ENCODE data around the gene ZNF333. TPM values are rescaled to one million over a fixed set of nuclear protein-coding genes. Genes with fewer than 3 reads are reported as not detected.

ZNF333 gene
- 12.2 and 16.4 TPM in 2 replicates for polyA plus RNA-seq (2011; rRNA removed)
- 14.9 and 16.6 TPM in 2 replicates for polyA minus RNA-seq (2011; rRNA and poly(A)+ RNA removed)

DNA sequence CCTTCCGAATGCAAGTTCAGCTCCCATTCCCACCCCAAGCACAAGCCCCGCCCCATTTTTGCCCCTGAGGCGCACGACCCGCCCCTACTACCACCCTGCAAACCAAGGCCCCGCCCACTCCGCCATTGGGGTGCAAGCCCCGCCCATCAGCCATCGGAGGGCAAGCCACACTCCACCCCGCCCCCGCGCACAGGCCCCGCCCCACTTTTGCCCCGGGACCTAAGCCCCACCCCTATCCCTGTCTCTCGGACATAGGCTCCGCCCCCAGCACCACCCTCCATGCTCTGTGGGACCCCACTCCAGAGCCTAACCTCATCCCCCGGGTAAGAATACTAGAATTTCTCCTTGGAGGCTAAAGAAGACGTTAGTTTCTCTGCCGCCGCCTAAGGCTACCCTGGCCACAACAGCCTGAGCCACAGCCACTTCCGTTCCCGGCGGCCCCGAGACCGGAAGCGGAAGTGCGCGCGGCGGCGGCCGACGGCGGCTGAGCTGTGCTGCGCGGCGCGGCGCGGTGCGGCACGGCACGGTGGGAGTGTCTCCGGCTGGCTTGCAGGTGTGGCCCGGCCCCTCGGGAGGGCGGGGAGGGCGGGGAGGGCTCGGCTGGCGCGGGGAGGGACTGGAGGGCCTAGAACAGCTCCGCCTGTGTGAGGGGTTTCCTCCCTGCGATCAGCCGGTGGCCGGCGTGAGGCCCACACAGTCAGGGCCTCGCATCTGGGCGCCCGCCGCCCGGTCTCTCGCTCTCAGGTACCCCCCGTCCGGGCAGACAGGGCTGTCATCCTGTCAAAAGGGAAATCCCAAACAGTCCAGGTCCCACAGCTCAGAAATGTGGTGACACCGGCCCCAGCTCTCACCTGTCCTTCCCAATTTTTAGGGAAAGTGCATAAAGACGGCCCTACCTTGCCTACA is at the start of gene ZNF333:
ZNF333 (plus strand) TSS at position 451 of the 906 bp plus-strand sequence. CDS start 3,444 bp downstream, outside the sequence.
- peak; percentile 20 for DNase-seq (ENCODE audit: low read depth)
- no peaks in the 10 kb centered on the region for H3K27me3 ChIP-seq (ENCODE audit: control insufficient read depth, insufficient read depth, low read length)
- H3K36me3 ChIP-seq (ENCODE audit: control insufficient read depth, insufficient read depth, low read length): peaks cover 3% of the 10 kb centered on the region
- H3K4me3 ChIP-seq (ENCODE audit: low read depth, low read length): peak within 1 kb of the TSS; percentile 66
- TF ChIP-seq, protein P1, sequence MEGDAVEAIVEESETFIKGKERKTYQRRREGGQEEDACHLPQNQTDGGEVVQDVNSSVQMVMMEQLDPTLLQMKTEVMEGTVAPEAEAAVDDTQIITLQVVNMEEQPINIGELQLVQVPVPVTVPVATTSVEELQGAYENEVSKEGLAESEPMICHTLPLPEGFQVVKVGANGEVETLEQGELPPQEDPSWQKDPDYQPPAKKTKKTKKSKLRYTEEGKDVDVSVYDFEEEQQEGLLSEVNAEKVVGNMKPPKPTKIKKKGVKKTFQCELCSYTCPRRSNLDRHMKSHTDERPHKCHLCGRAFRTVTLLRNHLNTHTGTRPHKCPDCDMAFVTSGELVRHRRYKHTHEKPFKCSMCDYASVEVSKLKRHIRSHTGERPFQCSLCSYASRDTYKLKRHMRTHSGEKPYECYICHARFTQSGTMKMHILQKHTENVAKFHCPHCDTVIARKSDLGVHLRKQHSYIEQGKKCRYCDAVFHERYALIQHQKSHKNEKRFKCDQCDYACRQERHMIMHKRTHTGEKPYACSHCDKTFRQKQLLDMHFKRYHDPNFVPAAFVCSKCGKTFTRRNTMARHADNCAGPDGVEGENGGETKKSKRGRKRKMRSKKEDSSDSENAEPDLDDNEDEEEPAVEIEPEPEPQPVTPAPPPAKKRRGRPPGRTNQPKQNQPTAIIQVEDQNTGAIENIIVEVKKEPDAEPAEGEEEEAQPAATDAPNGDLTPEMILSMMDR (IDR thresholded peaks at IDR 0.05; ENCODE audit: insufficient read depth, low read depth, low read length): no peak
- CTCF ChIA-PET: interaction anchor here (2.1 to 3.3 kb wide), 2 partner anchors 9 to 116 kb away, joined by 4 to 28 read pairs; no protein-coding TSS in a partner anchor
- POLR2A ChIA-PET: interaction anchor here (0.6 kb wide), 2 partner anchors 25 to 83 kb away, joined by 3 to 20 read pairs; no protein-coding TSS in a partner anchor

DNA sequence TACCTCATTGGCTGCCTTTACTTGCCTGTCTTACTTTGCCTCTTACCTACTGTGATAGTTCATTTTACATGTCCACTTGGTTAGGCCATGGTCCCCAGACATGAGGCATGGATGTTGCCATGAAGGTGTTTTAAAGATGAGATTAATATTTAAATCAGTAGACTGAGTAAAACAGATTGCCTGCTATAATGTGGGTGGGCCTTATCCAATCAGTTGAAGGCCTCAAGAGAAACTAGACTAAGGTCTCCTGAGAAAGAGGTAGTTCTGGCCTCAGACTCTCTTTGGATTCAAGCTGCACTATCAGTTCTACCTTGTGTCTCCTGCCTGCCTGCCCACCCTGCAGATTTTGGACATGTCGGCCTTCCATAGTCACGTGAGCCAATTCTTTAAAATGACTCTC is 41.3 kb upstream of the ZNF333 start:
- ChIA-PET POLR2A (no interaction called here), CTCF (no interaction called here)
- TF ChIP-seq, protein P1 (IDR thresholded peaks at IDR 0.05; ENCODE audit: insufficient read depth, low read depth, low read length): no peak
- Histone ChIP-seq H3K36me3 (ENCODE audit: control insufficient read depth, insufficient read depth, low read length) (no peaks in the 10 kb centered on the region), H3K27me3 (ENCODE audit: control insufficient read depth, insufficient read depth, low read length) (no peaks in the 10 kb centered on the region), H3K4me3 (ENCODE audit: low read depth, low read length) (no peak overlapping the region)
- no peak for DNase-seq (ENCODE audit: low read depth)

DNA sequence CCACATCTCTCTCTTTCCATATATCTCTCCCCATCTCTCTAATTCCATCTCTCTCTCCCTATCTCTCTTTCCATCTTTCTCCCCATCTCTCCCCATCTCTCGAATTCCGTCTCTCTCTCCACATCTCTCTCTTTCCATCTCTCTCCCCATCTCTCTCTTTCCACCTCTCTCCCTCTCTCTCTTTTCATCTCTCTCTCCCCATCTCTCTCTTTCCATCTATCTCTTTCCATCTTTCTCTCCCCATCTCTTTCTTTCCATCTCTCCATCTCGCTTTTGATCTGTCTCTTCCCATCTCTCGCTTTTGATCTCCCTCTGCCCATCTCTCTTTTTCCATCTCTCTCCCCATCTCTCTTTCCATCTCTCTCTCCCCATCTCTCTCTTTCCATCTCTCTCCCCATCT is 40.8 kb upstream of the ZNF333 start:
- POLR2A ChIA-PET: no interaction called here

DNA sequence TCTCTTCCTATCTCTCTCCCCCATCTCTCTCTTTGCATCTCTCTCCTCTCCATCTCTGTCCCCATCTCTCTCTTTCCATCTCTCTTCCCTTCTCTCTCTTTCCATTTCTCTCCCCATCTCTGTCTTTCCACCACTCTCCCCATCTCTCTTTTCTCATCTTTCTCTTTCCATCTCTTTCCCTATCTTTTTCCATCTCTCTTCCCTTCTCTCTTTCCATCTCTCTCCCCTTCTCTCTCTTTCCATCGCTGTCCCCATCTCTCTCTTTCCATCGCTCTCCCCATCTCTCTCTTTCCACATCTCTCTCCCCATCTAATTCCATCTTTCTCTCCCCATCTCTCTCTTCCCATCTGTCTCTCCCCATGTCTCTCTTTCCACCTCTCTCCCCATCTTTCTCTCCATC is 39.7 kb upstream of the ZNF333 start:
- TF ChIP-seq, protein P1 (IDR thresholded peaks at IDR 0.05; ENCODE audit: insufficient read depth, low read depth, low read length): no peak
- POLR2A ChIA-PET: no interaction called here
- no peak for DNase-seq (ENCODE audit: low read depth)
- no peaks in the 10 kb centered on the region for H3K27me3 ChIP-seq (ENCODE audit: control insufficient read depth, insufficient read depth, low read length)
- no peak overlapping the region for H3K4me3 ChIP-seq (ENCODE audit: low read depth, low read length)
- CTCF ChIA-PET: no interaction called here
- no peaks in the 10 kb centered on the region for H3K36me3 ChIP-seq (ENCODE audit: control insufficient read depth, insufficient read depth, low read length)

More for the DNA sequence above, 40.8 kb upstream of the ZNF333 start:
- CTCF ChIA-PET: no interaction called here
- no peak for DNase-seq (ENCODE audit: low read depth)
- Histone ChIP-seq H3K27me3 (ENCODE audit: control insufficient read depth, insufficient read depth, low read length) (no peaks in the 10 kb centered on the region), H3K4me3 (ENCODE audit: low read depth, low read length) (no peak overlapping the region), H3K36me3 (ENCODE audit: control insufficient read depth, insufficient read depth, low read length) (no peaks in the 10 kb centered on the region)
- TF ChIP-seq, protein P1 (IDR thresholded peaks at IDR 0.05; ENCODE audit: insufficient read depth, low read depth, low read length): no peak

DNA sequence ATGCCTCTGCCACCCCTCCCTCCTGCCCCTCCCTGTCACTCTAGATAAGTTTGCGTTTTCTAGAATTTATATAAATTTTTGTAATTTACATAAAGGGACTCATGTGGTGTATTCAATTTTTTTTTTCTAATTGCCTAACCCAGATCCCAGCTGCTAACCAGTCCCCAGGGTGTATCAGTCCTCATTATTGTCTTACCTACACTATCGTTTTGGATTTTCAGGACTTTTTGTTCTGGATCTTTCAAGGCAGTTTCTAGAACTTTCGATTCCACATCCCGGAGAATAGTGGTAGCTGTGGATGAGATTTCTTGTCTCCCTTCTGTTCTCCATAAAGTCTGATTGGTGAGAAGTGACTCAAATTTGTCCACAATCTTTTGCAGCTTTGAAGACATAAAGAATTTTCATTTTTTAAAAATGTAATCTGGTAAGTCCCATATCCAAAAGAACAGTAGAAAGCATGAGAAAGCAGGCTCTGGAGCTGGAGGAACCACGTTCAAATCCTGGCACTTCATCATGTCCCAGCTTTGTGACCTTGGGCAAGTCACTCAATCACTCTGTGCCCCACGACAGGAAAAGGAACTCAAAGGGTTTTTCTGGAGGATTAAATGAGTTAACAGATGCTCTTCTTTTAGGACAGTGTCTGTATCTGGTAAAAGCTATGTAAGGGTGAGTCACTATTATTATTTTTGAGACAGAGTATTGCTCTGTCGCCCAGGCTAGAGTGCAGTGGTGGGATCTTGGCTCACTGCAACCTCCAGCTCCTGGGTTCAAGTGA is 34.9 kb upstream of the ZNF333 start:
- ChIA-PET POLR2A (no interaction called here), CTCF (no interaction called here)
- no peak for DNase-seq (ENCODE audit: low read depth)
- TF ChIP-seq, protein P1 (IDR thresholded peaks at IDR 0.05; ENCODE audit: insufficient read depth, low read depth, low read length): no peak
- H3K4me3 ChIP-seq (ENCODE audit: low read depth, low read length): no peak overlapping the region
- no peaks in the 10 kb centered on the region for H3K27me3 ChIP-seq (ENCODE audit: control insufficient read depth, insufficient read depth, low read length)
- no peaks in the 10 kb centered on the region for H3K36me3 ChIP-seq (ENCODE audit: control insufficient read depth, insufficient read depth, low read length)

Measured in BJ (cell line).